ENCODE results near the gene ROPN1B. TPM values are rescaled to one million over a fixed set of nuclear protein-coding genes. Genes with fewer than 3 reads are reported as not detected.

The ROPN1B gene
- total and polyA plus RNA-seq, 2 experiments from 2014 or later: not detected

GRCh38 chr3:126002189-126002588 is 33.2 kb downstream of the ROPN1B start:
- peaks cover 19% of the 10 kb centered on the region for H3F3A ChIP-seq (ENCODE audit: insufficient read depth)
- no peak overlapping the region for H3K4me2 ChIP-seq (ENCODE audit: unreplicated experiment)
- in situ Hi-C loops (cut with MboI): no loop called here

GRCh38 chr3:126003447-126004190 is 34.6 kb downstream of the ROPN1B start:
- Histone ChIP-seq H3K9ac (no peak overlapping the region), H3K9me3 (ENCODE audit: low read depth) (no peaks in the 10 kb centered on the region), H3K79me2 (ENCODE audit: insufficient read depth) (no peaks in the 10 kb centered on the region), H3K27me3 (replicated peaks; ENCODE audit: insufficient read depth) (no peaks in the 10 kb centered on the region), H3K36me3 (ENCODE audit: low read depth) (no peaks in the 10 kb centered on the region), H4K20me1 (ENCODE audit: insufficient read depth) (no peaks in the 10 kb centered on the region), H3K4me2 (ENCODE audit: unreplicated experiment) (no peak overlapping the region), H3K9me2 (ENCODE audit: insufficient read depth) (no peaks in the 10 kb centered on the region), H3F3A (ENCODE audit: insufficient read depth) (peaks cover 19% of the 10 kb centered on the region), H2AFZ (no peak overlapping the region), H3K4me1 (ENCODE audit: insufficient read depth) (peaks cover 19% of the 10 kb centered on the region), H3K27ac (no peak overlapping the region), H3K4me3 (no peak overlapping the region)
- WGBS, 2 experiments (ENCODE audit: low coverage in 1 of 2, low lambda C conversion rate in 2 of 2, missing lambda C conversion rate in 2 of 2): 83 to 88% methylated on average over 6 to 8 of the region's 10 CpGs
- TF ChIP-seq EZH2phosphoT487 (IDR thresholded peaks at IDR 0.05; ENCODE audit: insufficient read depth, low read depth): no peak
- no peak for TF ChIP-seq EZH2 (IDR thresholded peaks at IDR 0.05; ENCODE audit: insufficient read depth, poor library complexity, severe bottlenecking)
- DNase-seq: no peak
- in situ Hi-C loops (cut with MboI): no loop called here

More at GRCh38 chr3:126002189-126002588, 33.2 kb downstream of the ROPN1B start:
- H2AFZ ChIP-seq: no peak overlapping the region
- H3K4me3 ChIP-seq: no peak overlapping the region
- no peak for TF ChIP-seq EZH2phosphoT487 (IDR thresholded peaks at IDR 0.05; ENCODE audit: insufficient read depth, low read depth)
- TF ChIP-seq EZH2 (IDR thresholded peaks at IDR 0.05; ENCODE audit: insufficient read depth, poor library complexity, severe bottlenecking): no peak
- H3K36me3 ChIP-seq (ENCODE audit: low read depth): no peaks in the 10 kb centered on the region
- H3K27ac ChIP-seq: no peak overlapping the region
- no peaks in the 10 kb centered on the region for H4K20me1 ChIP-seq (ENCODE audit: insufficient read depth)
- no peak overlapping the region for H3K9ac ChIP-seq
- no peaks in the 10 kb centered on the region for H3K79me2 ChIP-seq (ENCODE audit: insufficient read depth)
- peaks cover 19% of the 10 kb centered on the region for H3K4me1 ChIP-seq (ENCODE audit: insufficient read depth)
- DNase-seq: no peak
- no peaks in the 10 kb centered on the region for H3K9me3 ChIP-seq (ENCODE audit: low read depth)
- no peaks in the 10 kb centered on the region for H3K27me3 ChIP-seq (replicated peaks; ENCODE audit: insufficient read depth)
- H3K9me2 ChIP-seq (ENCODE audit: insufficient read depth): no peaks in the 10 kb centered on the region

GRCh38 chr3:126004217-126004616 is 35.2 kb downstream of the ROPN1B start:
- no peak overlapping the region for H3K27ac ChIP-seq
- no peaks in the 10 kb centered on the region for H3K27me3 ChIP-seq (replicated peaks; ENCODE audit: insufficient read depth)
- no peaks in the 10 kb centered on the region for H4K20me1 ChIP-seq (ENCODE audit: insufficient read depth)
- WGBS, 2 experiments (ENCODE audit: low coverage in 1 of 2, low lambda C conversion rate in 2 of 2, missing lambda C conversion rate in 2 of 2): 81 to 82% methylated on average over 6 of the region's 6 CpGs
- in situ Hi-C loops (cut with MboI): no loop called here
- no peak for DNase-seq
- no peaks in the 10 kb centered on the region for H3K9me2 ChIP-seq (ENCODE audit: insufficient read depth)
- no peaks in the 10 kb centered on the region for H3K79me2 ChIP-seq (ENCODE audit: insufficient read depth)
- no peak overlapping the region for H3K4me3 ChIP-seq
- no peak for TF ChIP-seq EZH2phosphoT487 (IDR thresholded peaks at IDR 0.05; ENCODE audit: insufficient read depth, low read depth)
- no peak for TF ChIP-seq EZH2 (IDR thresholded peaks at IDR 0.05; ENCODE audit: insufficient read depth, poor library complexity, severe bottlenecking)
- H3K36me3 ChIP-seq (ENCODE audit: low read depth): no peaks in the 10 kb centered on the region
- no peak overlapping the region for H3K4me2 ChIP-seq (ENCODE audit: unreplicated experiment)
- peaks cover 19% of the 10 kb centered on the region for H3F3A ChIP-seq (ENCODE audit: insufficient read depth)
- no peak overlapping the region for H3K9ac ChIP-seq
- H3K4me1 ChIP-seq (ENCODE audit: insufficient read depth): peaks cover 19% of the 10 kb centered on the region
- H2AFZ ChIP-seq: no peak overlapping the region
- H3K9me3 ChIP-seq (ENCODE audit: low read depth): no peaks in the 10 kb centered on the region

GRCh38 chr3:126004692-126005091 is 35.7 kb downstream of the ROPN1B start:
- TF ChIP-seq EZH2phosphoT487 (IDR thresholded peaks at IDR 0.05; ENCODE audit: insufficient read depth, low read depth): no peak
- TF ChIP-seq EZH2 (IDR thresholded peaks at IDR 0.05; ENCODE audit: insufficient read depth, poor library complexity, severe bottlenecking): no peak
- no peaks in the 10 kb centered on the region for H3K9me3 ChIP-seq (ENCODE audit: low read depth)
- H3K36me3 ChIP-seq (ENCODE audit: low read depth): no peaks in the 10 kb centered on the region
- no peak overlapping the region for H3K27ac ChIP-seq
- H2AFZ ChIP-seq: no peak overlapping the region
- WGBS, 2 experiments (ENCODE audit: low coverage in 1 of 2, low lambda C conversion rate in 2 of 2, missing lambda C conversion rate in 2 of 2): 91 to 92% methylated on average over 7 of the region's 7 CpGs
- H3K4me3 ChIP-seq: no peak overlapping the region
- in situ Hi-C loops (cut with MboI): no loop called here
- H3F3A ChIP-seq (ENCODE audit: insufficient read depth): peaks cover 19% of the 10 kb centered on the region
- no peak overlapping the region for H3K4me2 ChIP-seq (ENCODE audit: unreplicated experiment)
- peaks cover 19% of the 10 kb centered on the region for H3K4me1 ChIP-seq (ENCODE audit: insufficient read depth)
- DNase-seq: no peak
- H4K20me1 ChIP-seq (ENCODE audit: insufficient read depth): no peaks in the 10 kb centered on the region
- no peak overlapping the region for H3K9ac ChIP-seq
- no peaks in the 10 kb centered on the region for H3K79me2 ChIP-seq (ENCODE audit: insufficient read depth)
- H3K27me3 ChIP-seq (replicated peaks; ENCODE audit: insufficient read depth): no peaks in the 10 kb centered on the region
- no peaks in the 10 kb centered on the region for H3K9me2 ChIP-seq (ENCODE audit: insufficient read depth)
